ENCODE measurements around the gene FCSK.
A peak's percentile ranks its signal among the peaks of the same experiment; 100 is the strongest.

Gene FCSK

GRCh38 chr16:70527315-70527996, 73.1 kb downstream of the FCSK start:
- Histone ChIP-seq H3K9me3 (ENCODE audit: control insufficient read depth, insufficient read depth, low read depth, low read length) (no peaks in the 10 kb centered on the region), H3K4me3 (ENCODE audit: low read depth, low read length) (no peak overlapping the region), H3K27ac (ENCODE audit: extremely low read depth, low read depth, low read length) (no peak overlapping the region), H3K4me1 (ENCODE audit: control insufficient read depth, insufficient read depth, low read length) (peaks cover 8% of the 10 kb centered on the region), H3K36me3 (ENCODE audit: control insufficient read depth in 2 of 2, insufficient read depth in 1 of 2, low read length in 2 of 2) (peaks cover 36 to 70% of the 10 kb centered on the region in 2 experiments)
- POLR2A ChIA-PET, result interaction anchor here (0.7 kb wide), 1 partner anchor 131 kb away, joined by 3 read pairs; no protein-coding TSS in a partner anchor
- CTCF ChIA-PET, result interaction anchor here (0.7 to 1.5 kb wide), 2 partner anchors 30 to 732 kb away, joined by 3 to 8 read pairs; no protein-coding TSS in a partner anchor
- TF ChIP-seq SCRT2 (tag by site-specific recombination; IDR thresholded peaks at IDR 0.05) (no peak), ZNF48 (tag by site-specific recombination; IDR thresholded peaks at IDR 0.05) (no peak), EGR2 (tag by site-specific recombination; IDR thresholded peaks at IDR 0.05; ENCODE audit: low read depth) (no peak), ZBTB11 (tag by site-specific recombination; conservative IDR thresholded peaks at IDR 0.05; ENCODE audit: low read depth) (no peak), PRDM10 (tag by site-specific recombination; IDR thresholded peaks at IDR 0.05) (peak; percentile 81), ZIC2 (tag by site-specific recombination; IDR thresholded peaks at IDR 0.05) (no peak), ZNF140 (tag by site-specific recombination; IDR thresholded peaks at IDR 0.05) (no peak), ZNF18 (tag by site-specific recombination; IDR thresholded peaks at IDR 0.05) (peak; percentile 83), ZXDB (tag by site-specific recombination; IDR thresholded peaks at IDR 0.05) (no peak), GLI2 (tag by site-specific recombination; IDR thresholded peaks at IDR 0.05; ENCODE audit: borderline replicate concordance, low read depth) (no peak), ZNF654 (tag by site-specific recombination; IDR thresholded peaks at IDR 0.05; ENCODE audit: low read depth) (no peak), KLF17 (tag by site-specific recombination; IDR thresholded peaks at IDR 0.05) (no peak), ZNF521 (tag by site-specific recombination; IDR thresholded peaks at IDR 0.05) (no peak), PRDM1 (tag by site-specific recombination; IDR thresholded peaks at IDR 0.05) (0 out of 2 replicates have a peak, but pooled peaks have one; percentile 7), BCL6B (tag by site-specific recombination; IDR thresholded peaks at IDR 0.05) (no peak), MZF1 (tag by site-specific recombination; IDR thresholded peaks at IDR 0.05; ENCODE audit: borderline replicate concordance) (no peak), ZNF280D (tag by site-specific recombination; IDR thresholded peaks at IDR 0.05) (no peak), ZSCAN23 (tag by site-specific recombination; IDR thresholded peaks at IDR 0.05) (no peak), ZNF791 (tag by site-specific recombination; IDR thresholded peaks at IDR 0.05) (no peak), ZSCAN5A (tag by site-specific recombination; IDR thresholded peaks at IDR 0.05) (no peak), ZNF248 (tag by site-specific recombination; IDR thresholded peaks at IDR 0.05) (no peak)

Measured in HEK293 (cell line).